Right kidney (tissue), 1 donor: ENCODE results near the gene HLA-B.

ENCODE experiments used
- DNase-seq: peaks from one replicate; pipeline ENCODE4 v3.0.0-alpha.2; 2016

Gene HLA-B

GRCh38 chr6:31353384-31353945 is 3.5 kb downstream of the HLA-B start:
- DNase-seq = no peak

GRCh38 chr6:31352683-31353383 is 4.1 kb downstream of the HLA-B start:
- DNase-seq = no peak

GRCh38 chr6:31352310-31352682 is 4.7 kb downstream of the HLA-B start:
- no peak for DNase-seq

- no peak for DNase-seq
Measured at GRCh38 chr6:31351401-31352309, 5.3 kb downstream of the HLA-B start.

GRCh38 chr6:31351033-31351380 is 6.0 kb downstream of the HLA-B start:
- no peak for DNase-seq

- no peak for DNase-seq
Measured at GRCh38 chr6:31350196-31351032, 6.6 kb downstream of the HLA-B start.

- DNase-seq = no peak
Measured at GRCh38 chr6:31349301-31349700, 7.7 kb downstream of the HLA-B start.

GRCh38 chr6:31345026-31345730 is 11.8 kb downstream of the HLA-B start:
- no peak for DNase-seq

GRCh38 chr6:31340228-31340627 is 16.8 kb downstream of the HLA-B start:
- DNase-seq = no peak

- no peak for DNase-seq
Measured at GRCh38 chr6:31339210-31339609, 17.8 kb downstream of the HLA-B start.

- no peak for DNase-seq
Measured at GRCh38 chr6:31336896-31337496, 20.0 kb downstream of the HLA-B start.

GRCh38 chr6:31332637-31333602 is 24.1 kb downstream of the HLA-B start:
- DNase-seq = no peak

GRCh38 chr6:31328355-31328960 is 28.5 kb downstream of the HLA-B start:
- DNase-seq = no peak

GRCh38 chr6:31321820-31322219 is 35.2 kb downstream of the HLA-B start:
- DNase-seq = no peak

GRCh38 chr6:31321005-31321707 is 35.8 kb downstream of the HLA-B start:
- no peak for DNase-seq

- DNase-seq = no peak
Measured at GRCh38 chr6:31317036-31317435, 39.9 kb downstream of the HLA-B start.

GRCh38 chr6:31309641-31310040 is 47.3 kb downstream of the HLA-B start:
- DNase-seq = no peak

- DNase-seq = no peak
Measured at GRCh38 chr6:31308845-31309175, 48.2 kb downstream of the HLA-B start.
